Prostate gland (tissue), 2 donors: Measurements from ENCODE around the gene ADAMTS12.

ENCODE experiments used
- POLR2A ChIP-seq: fragments of 450-650 bp; IDR thresholded peaks from one replicate; pipeline ENCODE4 v1.6.1; 2016; ENCODE audit warnings: antibody characterized with exemption, mild to moderate bottlenecking
- TF ChIP-seq, protein P1 (sequence below), 4 experiments: fragments of 200-600 bp in 2 of 4; fragments of 450-650 bp in 2 of 4; sonication (generic) in 2 of 4; IDR thresholded peaks; 1 replicate in 3 of 4; 2 replicates in 1 of 4; pipeline ENCODE4 v1.5.1; 2016 to 2019; ENCODE audit warnings: antibody characterized with exemption in 4 of 4, mild to moderate bottlenecking in 2 of 4, moderate library complexity in 2 of 4

- TF ChIP-seq, protein P1, sequence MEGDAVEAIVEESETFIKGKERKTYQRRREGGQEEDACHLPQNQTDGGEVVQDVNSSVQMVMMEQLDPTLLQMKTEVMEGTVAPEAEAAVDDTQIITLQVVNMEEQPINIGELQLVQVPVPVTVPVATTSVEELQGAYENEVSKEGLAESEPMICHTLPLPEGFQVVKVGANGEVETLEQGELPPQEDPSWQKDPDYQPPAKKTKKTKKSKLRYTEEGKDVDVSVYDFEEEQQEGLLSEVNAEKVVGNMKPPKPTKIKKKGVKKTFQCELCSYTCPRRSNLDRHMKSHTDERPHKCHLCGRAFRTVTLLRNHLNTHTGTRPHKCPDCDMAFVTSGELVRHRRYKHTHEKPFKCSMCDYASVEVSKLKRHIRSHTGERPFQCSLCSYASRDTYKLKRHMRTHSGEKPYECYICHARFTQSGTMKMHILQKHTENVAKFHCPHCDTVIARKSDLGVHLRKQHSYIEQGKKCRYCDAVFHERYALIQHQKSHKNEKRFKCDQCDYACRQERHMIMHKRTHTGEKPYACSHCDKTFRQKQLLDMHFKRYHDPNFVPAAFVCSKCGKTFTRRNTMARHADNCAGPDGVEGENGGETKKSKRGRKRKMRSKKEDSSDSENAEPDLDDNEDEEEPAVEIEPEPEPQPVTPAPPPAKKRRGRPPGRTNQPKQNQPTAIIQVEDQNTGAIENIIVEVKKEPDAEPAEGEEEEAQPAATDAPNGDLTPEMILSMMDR (IDR thresholded peaks at IDR 0.05) = no peak
- TF ChIP-seq POLR2A = no peak
These were observed 287.3 kb downstream of the ADAMTS12 start for GRCh38 chr5:33604503-33604902.
